Neuronal stem cell (in vitro differentiated cells): Measurements from ENCODE around the gene CCDC12.
A peak's percentile ranks its signal among the peaks of the same experiment; 100 is the strongest.

Experiments used
- DNase-seq: peaks from one replicate; pipeline ENCODE4 v3.0.0-alpha.2; 2013; ENCODE audit warnings: low spot score
- H2AFZ ChIP-seq: one replicate; pipeline ENCODE4 v1.6.1; 2013; ENCODE audit warnings: mild to moderate bottlenecking, low read length, inconsistent platforms
- H2AK5ac ChIP-seq: 2 replicates; pipeline ENCODE4 v1.6.1; 2013; ENCODE audit warnings: low read depth, mild to moderate bottlenecking, inconsistent platforms, low read length, moderate library complexity, mixed read lengths
- H2BK120ac ChIP-seq: 2 replicates; pipeline ENCODE4 v1.6.1; 2013; ENCODE audit warnings: low read depth, mild to moderate bottlenecking, inconsistent platforms, low read length, moderate library complexity, mixed read lengths
- H2BK12ac ChIP-seq: one replicate; pipeline ENCODE4 v1.6.1; 2013; ENCODE audit warnings: low read length, inconsistent platforms
- H2BK15ac ChIP-seq: 2 replicates; pipeline ENCODE4 v1.6.1; 2013; ENCODE audit warnings: mild to moderate bottlenecking, low read length, inconsistent platforms, mixed read lengths
- H2BK5ac ChIP-seq: one replicate; pipeline ENCODE4 v1.6.1; 2013; ENCODE audit warnings: inconsistent platforms, mild to moderate bottlenecking, low read length, moderate library complexity
- H3K14ac ChIP-seq: one replicate; pipeline ENCODE4 v1.6.1; 2013; ENCODE audit warnings: low read length, inconsistent platforms
- H3K18ac ChIP-seq: 2 replicates; pipeline ENCODE4 v1.6.1; 2013; ENCODE audit warnings: low read length, inconsistent platforms
- H3K23ac ChIP-seq: 2 replicates; pipeline ENCODE4 v1.6.1; 2013; ENCODE audit warnings: low read depth, mild to moderate bottlenecking, mixed read lengths, low read length, inconsistent platforms; ENCODE audit not compliant: poor library complexity
- H3K27ac ChIP-seq: replicated peaks from 3 replicates; pipeline ENCODE4 v1.5.1; 2013; ENCODE audit warnings: low read length, inconsistent platforms
- H3K27me3 ChIP-seq, 3 experiments: 2 replicates each; pipeline ENCODE4 v1.6.1; 2013; ENCODE audit warnings: low read length in 3 of 3, mild to moderate bottlenecking in 2 of 3, inconsistent platforms in 1 of 3, low read depth in 1 of 3, mixed read lengths in 1 of 3, moderate library complexity in 1 of 3; ENCODE audit not compliant: control insufficient read depth in 3 of 3, insufficient read depth in 3 of 3
- H3K36me3 ChIP-seq, 2 donors: replicated peaks in 1 of 2; 2 replicates each; pipeline ENCODE4 v1.6.1; 2013; ENCODE audit warnings: low read length in 2 of 2; ENCODE audit not compliant: control insufficient read depth in 2 of 2, insufficient read depth in 2 of 2
- H3K4ac ChIP-seq: 2 replicates; pipeline ENCODE4 v1.6.1; 2013; ENCODE audit warnings: inconsistent platforms, mild to moderate bottlenecking, low read length, moderate library complexity
- H3K4me1 ChIP-seq, 2 donors: 1 replicate in 1 of 2; 2 replicates in 1 of 2; pipeline ENCODE4 v1.6.1; 2013; ENCODE audit warnings: low read length in 2 of 2, low read depth in 1 of 2; ENCODE audit not compliant: control insufficient read depth in 2 of 2, insufficient read depth in 1 of 2
- H3K4me2 ChIP-seq: one replicate; pipeline ENCODE4 v1.6.1; 2013; ENCODE audit warnings: mild to moderate bottlenecking, low read length, inconsistent platforms; ENCODE audit not compliant: insufficient read depth, poor library complexity, severe bottlenecking
- H3K4me3 ChIP-seq, 2 donors: 2 replicates each; pipeline ENCODE4 v1.5.1; 2013; ENCODE audit warnings: low read length in 2 of 2, mild to moderate bottlenecking in 2 of 2, inconsistent platforms in 1 of 2, moderate library complexity in 1 of 2
- H3K79me1 ChIP-seq: one replicate; pipeline ENCODE4 v1.6.1; 2013; ENCODE audit warnings: low read depth, mild to moderate bottlenecking, inconsistent platforms, low read length, moderate library complexity
- H3K9ac ChIP-seq: one replicate; pipeline ENCODE4 v1.6.1; 2013; ENCODE audit warnings: mild to moderate bottlenecking, low read depth, low read length, inconsistent platforms; ENCODE audit not compliant: poor library complexity
- H3K9me3 ChIP-seq, 2 donors: replicated peaks in 1 of 2; 2 replicates each; pipeline versions ENCODE3 to v1.6.1; 2013; ENCODE audit warnings: low read length in 2 of 2, mild to moderate bottlenecking in 2 of 2, inconsistent platforms in 1 of 2, low read depth in 1 of 2, mixed read lengths in 1 of 2, moderate library complexity in 1 of 2; ENCODE audit not compliant: control insufficient read depth in 2 of 2, insufficient read depth in 1 of 2
- H4K8ac ChIP-seq: one replicate; pipeline ENCODE4 v1.6.1; 2013; ENCODE audit warnings: low read depth, mild to moderate bottlenecking, inconsistent platforms, low read length, moderate library complexity
- H4K91ac ChIP-seq: one replicate; pipeline ENCODE4 v1.6.1; 2013; ENCODE audit warnings: low read length, low read depth, mild to moderate bottlenecking, inconsistent platforms; ENCODE audit not compliant: poor library complexity
- WGBS, 2 donors: extraction: QIAGEN DNeasy Blood & Tissue Kit; methylation state at CpG; one replicate each; pipeline ENCODE4 v1.1.7; 2013; ENCODE audit warnings: missing lambda C conversion rate in 2 of 2, mixed read lengths in 1 of 2; ENCODE audit not compliant: insufficient read length in 2 of 2, insufficient replicate concordance in 1 of 2; ENCODE audit errors: extremely low coverage in 2 of 2; 5-methylcytosine and 5-hydroxymethylcytosine counted together

CCDC12 gene

GRCh38 chr3:46998121-46998851 is 21.7 kb upstream of the CCDC12 start:
- peak overlapping the region; percentile 86 for H3K23ac ChIP-seq
- H2BK12ac ChIP-seq = no peak overlapping the region
- H3K79me1 ChIP-seq = peaks cover 2% of the 10 kb centered on the region
- H3K4me1 ChIP-seq = peaks cover 3 to 4% of the 10 kb centered on the region in 2 donors
- H3K4me2 ChIP-seq = no peak overlapping the region
- peak overlapping the region; percentile 62 for H2BK5ac ChIP-seq
- peak overlapping the region; percentile 79 for H2AK5ac ChIP-seq
- H3K27me3 ChIP-seq = no peaks in the 10 kb centered on the region
- no peak overlapping the region for H2AFZ ChIP-seq
- no peak overlapping the region for H4K8ac ChIP-seq
- no peak overlapping the region for H3K27ac ChIP-seq
- peak; percentile 44 for DNase-seq
- H2BK15ac ChIP-seq = peak overlapping the region; percentile 65
- no peak overlapping the region for H2BK120ac ChIP-seq
- H3K4ac ChIP-seq = peak overlapping the region; percentile 67
- peak overlapping the region; percentile 80 for H3K18ac ChIP-seq
- peak overlapping the region; percentile 73 for H3K9ac ChIP-seq
- no peaks in the 10 kb centered on the region for H3K9me3 ChIP-seq
- H3K4me3 ChIP-seq = no peak overlapping the region
- no peak overlapping the region for H4K91ac ChIP-seq
- no peak overlapping the region for H3K14ac ChIP-seq
- H3K36me3 ChIP-seq = peaks cover 0 to 5% of the 10 kb centered on the region in 2 donors
- no CpG with 5 or more reads among the region's 27 CpGs for WGBS, 2 donors

GRCh38 chr3:46997453-46998091 is 21.0 kb upstream of the CCDC12 start:
- no peak overlapping the region for H2AFZ ChIP-seq
- peak overlapping the region; percentile 31 for H3K23ac ChIP-seq
- no peak overlapping the region for H4K8ac ChIP-seq
- peak overlapping the region; percentile 67 for H3K4ac ChIP-seq
- peak overlapping the region; percentile 82 for H2BK5ac ChIP-seq
- no peak overlapping the region for H3K4me2 ChIP-seq
- H2AK5ac ChIP-seq = peak overlapping the region; percentile 79
- no peak overlapping the region for H3K14ac ChIP-seq
- H3K4me1 ChIP-seq = peaks cover 3 to 4% of the 10 kb centered on the region in 2 donors
- H3K18ac ChIP-seq = no peak overlapping the region
- peaks cover 2% of the 10 kb centered on the region for H3K79me1 ChIP-seq
- no peak overlapping the region for H3K9ac ChIP-seq
- peaks cover 0 to 2% of the 10 kb centered on the region in 2 donors for H3K36me3 ChIP-seq
- H3K9me3 ChIP-seq = no peaks in the 10 kb centered on the region
- no peak overlapping the region for H4K91ac ChIP-seq
- no peak overlapping the region for H2BK120ac ChIP-seq
- peak overlapping the region; percentile 55 for H2BK15ac ChIP-seq
- peak overlapping the region; percentile 22 for H2BK12ac ChIP-seq
- H3K27ac ChIP-seq = no peak overlapping the region
- WGBS, 2 donors = no CpG with 5 or more reads among the region's 13 CpGs
- DNase-seq = no peak
- H3K27me3 ChIP-seq = no peaks in the 10 kb centered on the region
- H3K4me3 ChIP-seq = no peak overlapping the region

- Histone ChIP-seq H3K18ac (peak overlapping the region; percentile 17), H3K4me2 (no peak overlapping the region), H2BK5ac (peak overlapping the region; percentile 82), H3K9me3 (no peaks in the 10 kb centered on the region), H2AK5ac (no peak overlapping the region), H3K9ac (no peak overlapping the region), H3K27ac (no peak overlapping the region), H4K8ac (no peak overlapping the region), H3K4ac (peak overlapping the region; percentile 66), H3K14ac (no peak overlapping the region), H3K4me3 (no peak overlapping the region), H3K27me3 (no peaks in the 10 kb centered on the region), H3K36me3 (peaks cover 0 to 2% of the 10 kb centered on the region in 2 donors), H2BK120ac (no peak overlapping the region), H2AFZ (no peak overlapping the region), H2BK12ac (peak overlapping the region; percentile 73), H3K4me1 (peaks cover 3 to 4% of the 10 kb centered on the region in 2 donors), H3K23ac (peak overlapping the region; percentile 43), H2BK15ac (peak overlapping the region; percentile 43), H4K91ac (no peak overlapping the region), H3K79me1 (peaks cover 2% of the 10 kb centered on the region)
- WGBS, 2 donors = no CpG with 5 or more reads among the region's 12 CpGs
- DNase-seq = no peak
Observed at GRCh38 chr3:46996689-46997452, 20.3 kb upstream of the CCDC12 start.
